ENCODE results near the gene ERBB2. TPM values are rescaled to one million over a fixed set of nuclear protein-coding genes. Genes with fewer than 3 reads are reported as not detected.

The ERBB2 gene
- 12.5 and 13.5 TPM in 2 replicates for total RNA-seq

DNA sequence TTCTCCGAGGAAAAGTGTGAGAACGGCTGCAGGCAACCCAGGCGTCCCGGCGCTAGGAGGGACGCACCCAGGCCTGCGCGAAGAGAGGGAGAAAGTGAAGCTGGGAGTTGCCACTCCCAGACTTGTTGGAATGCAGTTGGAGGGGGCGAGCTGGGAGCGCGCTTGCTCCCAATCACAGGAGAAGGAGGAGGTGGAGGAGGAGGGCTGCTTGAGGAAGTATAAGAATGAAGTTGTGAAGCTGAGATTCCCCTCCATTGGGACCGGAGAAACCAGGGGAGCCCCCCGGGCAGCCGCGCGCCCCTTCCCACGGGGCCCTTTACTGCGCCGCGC, at the start of gene ERBB2:
Gene ERBB2, plus strand, starts transcription at position 247 of the 330 bp plus-strand sequence. CDS start 175 bp downstream, outside the sequence.

GRCh38 chr17:39664581-39665561, 35.0 kb upstream of the ERBB2 start, which contains the start of gene TCAP:
Gene TCAP, plus strand, starts transcription at chr17:39665349. Its CDS starts 11 bp downstream, at chr17:39665360.

GRCh38 chr17:39667945-39668924, 31.6 kb upstream of the ERBB2 start, which contains the start of gene PNMT:
Gene PNMT, plus strand, starts transcription at chr17:39668453. Its CDS starts 23 bp downstream, at chr17:39668476.

GRCh38 chr17:39687546-39688474, 12.1 kb upstream of the ERBB2 start, which contains the start of gene PGAP3:
Gene PGAP3, minus strand, starts transcription at chr17:39688057. Its CDS starts 43 bp downstream, at chr17:39688014.

DNA sequence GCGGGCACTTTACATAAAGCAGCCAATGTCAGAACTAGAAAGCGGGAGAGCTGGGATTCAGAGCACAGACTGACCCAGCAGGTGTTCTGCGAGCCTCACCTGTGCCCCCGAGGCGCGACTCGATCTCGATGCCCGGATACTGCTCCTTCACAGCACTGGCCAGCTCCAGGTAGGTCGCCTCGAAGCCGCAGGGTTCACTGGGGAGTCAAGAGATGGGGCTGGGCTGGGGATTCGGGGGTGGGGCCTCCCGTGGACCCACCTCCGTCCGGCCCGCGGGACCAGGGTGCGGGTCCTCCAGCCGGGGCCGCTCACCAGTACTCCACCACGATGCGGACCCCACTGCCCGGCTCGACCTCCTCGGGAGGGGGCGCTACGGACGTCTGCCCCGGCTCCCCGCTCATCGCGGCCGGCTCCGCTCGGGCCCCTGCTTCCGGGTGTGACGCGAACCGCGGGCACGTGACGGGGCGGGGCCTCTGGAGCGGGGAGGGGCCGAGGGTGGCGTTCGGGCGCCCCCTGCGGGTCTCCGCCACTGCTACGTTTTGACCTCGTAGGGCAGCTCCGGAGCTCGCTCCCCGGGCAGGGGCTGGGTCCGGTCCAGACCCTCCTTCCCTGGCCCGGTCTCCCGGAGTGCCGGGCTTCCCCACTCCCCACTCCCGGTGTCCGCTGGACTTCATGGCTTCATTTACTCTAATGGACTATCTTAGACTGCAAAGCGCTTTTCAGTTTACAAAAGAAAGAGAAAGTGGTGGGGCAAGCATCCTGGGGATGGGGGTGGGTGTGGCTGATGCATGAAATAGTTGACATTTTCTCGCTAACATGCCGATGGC, 30.4 kb downstream of the ERBB2 start, which contains the start of gene MIEN1:
Gene MIEN1, minus strand, starts transcription at position 438 of the 827 bp plus-strand sequence. Its CDS starts 37 bp downstream, at position 401.

GRCh38 chr17:39737760-39738567, 38.1 kb downstream of the ERBB2 start, which contains the start of gene GRB7:
Gene GRB7, plus strand, starts transcription at chr17:39737938. Its CDS starts 4,364 bp downstream, at chr17:39742302.

Other genes with a start within 250 kb of the ERBB2 start
- 20.2 and 21.7 TPM in 2 replicates for gene MED1, start 248.8 kb upstream of the ERBB2 start, total RNA-seq
- gene CDK12, start 238.6 kb upstream of the ERBB2 start, total RNA-seq = 21.5 and 23.2 TPM in 2 replicates
- gene NEUROD2, start 92.1 kb upstream of the ERBB2 start, total RNA-seq = not detected in 2 replicates
- gene PPP1R1B, start 73.1 kb upstream of the ERBB2 start, total RNA-seq = not detected in 2 replicates
- gene STARD3, start 62.9 kb upstream of the ERBB2 start, total RNA-seq = 25.6 and 34.7 TPM in 2 replicates
- 0.15 TPM in 1 of 2 replicates, not detected in the other for gene TCAP, start 34.7 kb upstream of the ERBB2 start, total RNA-seq
- 0.20 TPM in 1 of 2 replicates, not detected in the other for gene PNMT, start 31.6 kb upstream of the ERBB2 start, total RNA-seq
- 3.0 and 3.1 TPM in 2 replicates for gene PGAP3, start 12.0 kb upstream of the ERBB2 start, total RNA-seq
- 77.2 and 85.3 TPM in 2 replicates for gene MIEN1, start 30.5 kb downstream of the ERBB2 start, total RNA-seq
- 0.27 and 0.30 TPM in 2 replicates for gene GRB7, start 37.9 kb downstream of the ERBB2 start, total RNA-seq
- gene IKZF3, start 164.2 kb downstream of the ERBB2 start, total RNA-seq = not detected in 2 replicates
- not detected in 2 replicates for gene ZPBP2, start 168.1 kb downstream of the ERBB2 start, total RNA-seq
- 0.53 and 1.8 TPM in 2 replicates for gene GSDMB, start 218.6 kb downstream of the ERBB2 start, total RNA-seq
- gene ORMDL3, start 227.5 kb downstream of the ERBB2 start, total RNA-seq = 15.5 and 19.0 TPM in 2 replicates
- not detected in 2 replicates for gene LRRC3C, start 227.7 kb downstream of the ERBB2 start, total RNA-seq